HG02678 (cell line): ENCODE data around the gene DTWD1.
"Not testable (repeated sequence)": the region's sequence is repeated elsewhere in the genome, so short reads cannot be mapped to it uniquely, and the experiment has no call there.

ENCODE experiments used
- ATAC-seq: cut with Tn5 transposase; IDR thresholded peaks from one replicate; pipeline ENCODE4 v1.9.1; 2021; ENCODE audit warnings: mild to moderate bottlenecking, moderate library complexity; ENCODE audit not compliant: unreplicated experiment

DTWD1 gene

GRCh38 chr15:49620658-49621368 is at the start of gene DTWD1, which contains the start of gene FAM227B:
TSS of gene DTWD1 (plus strand) at chr15:49621048. CDS start at chr15:49625168, 4,120 bp downstream.
TSS of gene FAM227B (minus strand) at chr15:49620818. CDS start at chr15:49615171, 5,647 bp downstream.
- peak; percentile 97 for ATAC-seq

- ATAC-seq: no peak
Measured at GRCh38 chr15:49573421-49573820, 47.4 kb upstream of the DTWD1 start.

- peak; percentile 76 for ATAC-seq
Measured at GRCh38 chr15:49589030-49589429, 31.8 kb upstream of the DTWD1 start.

GRCh38 chr15:49592829-49593316 is 28.0 kb upstream of the DTWD1 start:
- ATAC-seq: not testable (repeated sequence)

GRCh38 chr15:49604625-49605409 is 16.0 kb upstream of the DTWD1 start:
- ATAC-seq: no peak

GRCh38 chr15:49605588-49605987 is 15.3 kb upstream of the DTWD1 start:
- ATAC-seq: no peak

GRCh38 chr15:49606594-49606993 is 14.3 kb upstream of the DTWD1 start:
- ATAC-seq: no peak

GRCh38 chr15:49610157-49610918 is 10.5 kb upstream of the DTWD1 start:
- no peak for ATAC-seq

- not testable (repeated sequence) for ATAC-seq
Measured at GRCh38 chr15:49612240-49612639, 8.6 kb upstream of the DTWD1 start.

- no peak for ATAC-seq
Measured at GRCh38 chr15:49619226-49619625, 1.6 kb upstream of the DTWD1 start.

GRCh38 chr15:49620199-49620598 is 649 bp upstream of the DTWD1 start:
- peak; percentile 0 for ATAC-seq

- no peak for ATAC-seq
Measured at GRCh38 chr15:49621401-49621811, 558 bp downstream of the DTWD1 start.

- no peak for ATAC-seq
Measured at GRCh38 chr15:49621887-49622286, 1.0 kb downstream of the DTWD1 start.

GRCh38 chr15:49622561-49622960 is 1.7 kb downstream of the DTWD1 start:
- no peak for ATAC-seq

- no peak for ATAC-seq
Measured at GRCh38 chr15:49624056-49624455, 3.2 kb downstream of the DTWD1 start.

GRCh38 chr15:49625460-49626036 is 4.7 kb downstream of the DTWD1 start:
- no peak for ATAC-seq

- ATAC-seq: no peak
Measured at GRCh38 chr15:49627407-49627877, 6.6 kb downstream of the DTWD1 start.

- ATAC-seq: no peak
Measured at GRCh38 chr15:49628379-49628778, 7.5 kb downstream of the DTWD1 start.

GRCh38 chr15:49637857-49638256 is 17.0 kb downstream of the DTWD1 start:
- no peak for ATAC-seq

- no peak for ATAC-seq
Measured at GRCh38 chr15:49644364-49644794, 23.5 kb downstream of the DTWD1 start.

- no peak for ATAC-seq
Measured at GRCh38 chr15:49645277-49645676, 24.4 kb downstream of the DTWD1 start.
